ENCODE measurements around the gene VAPA.
A peak's percentile ranks its signal among the peaks of the same experiment; 100 is the strongest.

The VAPA gene

DNA sequence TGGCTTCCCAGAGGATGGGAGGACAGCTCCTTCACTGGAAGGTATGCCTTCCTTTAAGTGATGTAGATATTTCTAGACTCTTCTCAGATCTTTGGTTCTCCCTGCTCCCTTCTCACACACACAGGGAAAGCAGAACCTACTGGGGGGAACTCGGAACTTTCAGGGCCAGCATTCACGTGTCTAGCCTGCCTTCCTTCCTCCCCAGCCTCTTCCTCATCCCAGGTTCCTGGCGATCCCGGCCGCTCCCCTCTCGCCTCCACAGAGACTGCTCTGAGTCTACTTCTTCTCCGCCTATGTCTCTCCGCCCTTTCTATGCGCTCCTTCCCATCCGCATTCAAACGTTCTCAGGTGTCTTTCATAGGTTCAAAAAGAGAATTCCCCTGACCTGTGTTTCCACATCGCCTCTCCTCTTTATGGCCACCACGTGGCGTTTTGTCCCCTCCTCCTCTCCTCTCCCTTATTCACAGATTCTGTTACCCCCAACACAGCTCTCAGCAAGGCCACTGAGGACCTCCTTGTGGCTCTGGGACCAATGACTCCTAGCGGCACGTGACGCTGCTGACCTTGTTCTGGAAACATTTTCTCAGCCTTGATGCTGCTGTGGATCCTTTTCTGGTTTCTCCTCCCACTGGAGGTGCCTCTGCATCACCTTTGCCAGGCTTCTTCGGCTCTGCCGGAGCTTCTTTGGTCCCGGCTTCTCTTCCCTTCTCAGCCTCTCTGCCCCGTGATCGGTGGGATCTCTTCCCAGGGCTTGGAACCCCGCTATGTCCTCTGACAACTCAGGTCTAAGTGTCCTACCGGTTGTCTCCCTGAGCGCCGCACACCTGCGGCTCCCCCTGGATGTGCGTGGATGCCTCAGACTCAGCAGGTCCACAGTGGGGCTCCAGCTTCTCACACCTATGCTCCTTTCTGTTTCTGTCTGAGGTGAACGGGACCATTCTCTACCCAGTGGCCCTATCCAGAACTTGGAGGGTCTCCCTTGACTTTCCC is 77.5 kb downstream of the VAPA start:
- no peaks in the 10 kb centered on the region for H3K36me3 ChIP-seq (ENCODE audit: control insufficient read depth in 2 of 2, insufficient read depth in 2 of 2, low read length in 2 of 2)
- H3K27me3 ChIP-seq (ENCODE audit: control insufficient read depth in 1 of 2, insufficient read depth in 2 of 2, low read length in 2 of 2) = no peaks in the 10 kb centered on the region
- H3K27ac ChIP-seq (ENCODE audit: low read length) = no peak overlapping the region
- H3K9ac ChIP-seq (ENCODE audit: low read length in 2 of 2) = no peak overlapping the region
- no peaks in the 10 kb centered on the region for H3K9me3 ChIP-seq (ENCODE audit: control insufficient read depth in 2 of 2, low read length in 2 of 2)
- H3K4me3 ChIP-seq (ENCODE audit: low read length in 2 of 2) = no peak overlapping the region
- H3K4me1 ChIP-seq (ENCODE audit: control insufficient read depth, insufficient read depth, low read length) = peaks cover 28% of the 10 kb centered on the region

- Histone ChIP-seq H3K9ac (ENCODE audit: low read length in 2 of 2) (no peak overlapping the region), H3K27me3 (ENCODE audit: control insufficient read depth in 1 of 2, insufficient read depth in 2 of 2, low read length in 2 of 2) (no peaks in the 10 kb centered on the region), H3K4me1 (ENCODE audit: control insufficient read depth, insufficient read depth, low read length) (peaks cover 28% of the 10 kb centered on the region), H3K36me3 (ENCODE audit: control insufficient read depth in 2 of 2, insufficient read depth in 2 of 2, low read length in 2 of 2) (no peaks in the 10 kb centered on the region), H3K9me3 (ENCODE audit: control insufficient read depth in 2 of 2, low read length in 2 of 2) (no peaks in the 10 kb centered on the region), H3K4me3 (ENCODE audit: low read length in 2 of 2) (no peak overlapping the region), H3K27ac (ENCODE audit: low read length) (peak overlapping the region; percentile 24)
Observed at GRCh38 chr18:9992300-9992972, 78.6 kb downstream of the VAPA start.

DNA sequence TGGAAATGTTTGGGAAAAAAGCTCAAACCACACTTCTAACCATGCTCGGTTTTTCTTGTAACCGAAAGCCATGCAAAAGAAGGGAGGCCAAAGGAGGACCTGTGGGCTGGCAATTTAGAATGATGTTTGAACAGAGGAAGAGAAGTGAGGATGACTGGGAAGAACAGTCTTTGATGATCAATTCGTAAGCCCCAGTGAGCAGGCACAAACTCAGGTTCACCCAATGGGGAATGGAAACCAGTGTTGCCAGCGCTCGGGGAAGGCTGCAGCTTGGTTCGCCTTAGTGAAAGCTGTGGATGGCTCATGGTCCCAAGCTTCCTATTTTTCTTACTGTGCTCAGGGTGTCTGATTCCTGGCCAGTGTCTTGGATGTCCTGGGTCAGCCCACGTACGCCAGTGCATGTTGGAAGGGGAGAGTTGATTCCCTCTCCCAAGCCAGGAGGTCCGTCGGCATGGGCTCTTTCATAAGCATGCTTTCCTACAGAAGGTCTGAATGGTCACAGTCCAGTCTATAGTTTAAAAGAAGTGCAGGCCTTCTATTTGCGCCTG is 79.2 kb downstream of the VAPA start:
- H3K9ac ChIP-seq (ENCODE audit: low read length in 2 of 2) = no peak overlapping the region
- H3K27me3 ChIP-seq (ENCODE audit: control insufficient read depth in 1 of 2, insufficient read depth in 2 of 2, low read length in 2 of 2) = no peaks in the 10 kb centered on the region
- peak overlapping the region; percentile 24 for H3K27ac ChIP-seq (ENCODE audit: low read length)

GRCh38 chr18:9993521-9994025 is 79.8 kb downstream of the VAPA start:
- H3K27ac ChIP-seq (ENCODE audit: low read length) = peak overlapping the region; percentile 24
- H3K9ac ChIP-seq (ENCODE audit: low read length in 2 of 2) = no peak overlapping the region
- H3K4me3 ChIP-seq (ENCODE audit: low read length in 2 of 2) = peak overlapping the region in 1 of 2 donors; percentile 44
- peaks cover 20% of the 10 kb centered on the region for H3K4me1 ChIP-seq (ENCODE audit: control insufficient read depth, insufficient read depth, low read length)
- no peaks in the 10 kb centered on the region for H3K27me3 ChIP-seq (ENCODE audit: control insufficient read depth in 1 of 2, insufficient read depth in 2 of 2, low read length in 2 of 2)
- H3K36me3 ChIP-seq (ENCODE audit: control insufficient read depth in 2 of 2, insufficient read depth in 2 of 2, low read length in 2 of 2) = no peaks in the 10 kb centered on the region
- H3K9me3 ChIP-seq (ENCODE audit: control insufficient read depth in 2 of 2, low read length in 2 of 2) = no peaks in the 10 kb centered on the region

More for the DNA sequence above, 79.2 kb downstream of the VAPA start:
- no peaks in the 10 kb centered on the region for H3K9me3 ChIP-seq (ENCODE audit: control insufficient read depth in 2 of 2, low read length in 2 of 2)
- H3K4me3 ChIP-seq (ENCODE audit: low read length in 2 of 2) = no peak overlapping the region
- H3K4me1 ChIP-seq (ENCODE audit: control insufficient read depth, insufficient read depth, low read length) = peaks cover 23% of the 10 kb centered on the region
- no peaks in the 10 kb centered on the region for H3K36me3 ChIP-seq (ENCODE audit: control insufficient read depth in 2 of 2, insufficient read depth in 2 of 2, low read length in 2 of 2)

DNA sequence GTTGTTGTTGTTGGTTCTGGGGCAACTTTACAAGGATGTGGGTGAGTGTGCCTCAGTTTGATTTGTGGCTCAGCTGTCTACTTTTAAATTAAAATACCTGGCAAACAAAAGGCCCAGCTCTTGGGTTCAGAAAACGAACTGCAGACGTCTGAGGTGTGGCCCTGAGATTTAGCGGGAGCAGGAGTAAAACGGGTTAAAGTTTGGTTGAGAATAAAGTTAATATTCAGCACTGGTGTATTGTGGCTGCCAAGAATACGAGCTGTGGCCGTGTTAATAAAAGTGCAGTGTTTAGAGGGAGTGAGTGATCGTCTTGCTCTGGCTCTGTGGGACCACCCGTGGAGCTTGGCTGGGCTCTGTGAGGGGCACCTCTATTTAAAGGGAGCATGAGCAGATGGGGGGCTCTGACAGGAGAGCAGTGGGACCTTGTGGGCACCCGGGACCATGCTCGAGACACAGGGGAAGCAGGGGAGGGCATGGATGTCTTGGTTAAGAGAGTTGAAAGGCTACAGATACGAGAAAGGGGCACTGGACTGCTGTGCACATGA is 80.3 kb downstream of the VAPA start:
- no peaks in the 10 kb centered on the region for H3K27me3 ChIP-seq (ENCODE audit: control insufficient read depth in 1 of 2, insufficient read depth in 2 of 2, low read length in 2 of 2)
- H3K4me3 ChIP-seq (ENCODE audit: low read length in 2 of 2) = peak overlapping the region in 1 of 2 donors; percentile 44
- no peaks in the 10 kb centered on the region for H3K9me3 ChIP-seq (ENCODE audit: control insufficient read depth in 2 of 2, low read length in 2 of 2)
- no peak overlapping the region for H3K27ac ChIP-seq (ENCODE audit: low read length)
- peaks cover 20% of the 10 kb centered on the region for H3K4me1 ChIP-seq (ENCODE audit: control insufficient read depth, insufficient read depth, low read length)
- no peaks in the 10 kb centered on the region for H3K36me3 ChIP-seq (ENCODE audit: control insufficient read depth in 2 of 2, insufficient read depth in 2 of 2, low read length in 2 of 2)
- H3K9ac ChIP-seq (ENCODE audit: low read length in 2 of 2) = peak overlapping the region in 1 of 2 donors; percentile 9

DNA sequence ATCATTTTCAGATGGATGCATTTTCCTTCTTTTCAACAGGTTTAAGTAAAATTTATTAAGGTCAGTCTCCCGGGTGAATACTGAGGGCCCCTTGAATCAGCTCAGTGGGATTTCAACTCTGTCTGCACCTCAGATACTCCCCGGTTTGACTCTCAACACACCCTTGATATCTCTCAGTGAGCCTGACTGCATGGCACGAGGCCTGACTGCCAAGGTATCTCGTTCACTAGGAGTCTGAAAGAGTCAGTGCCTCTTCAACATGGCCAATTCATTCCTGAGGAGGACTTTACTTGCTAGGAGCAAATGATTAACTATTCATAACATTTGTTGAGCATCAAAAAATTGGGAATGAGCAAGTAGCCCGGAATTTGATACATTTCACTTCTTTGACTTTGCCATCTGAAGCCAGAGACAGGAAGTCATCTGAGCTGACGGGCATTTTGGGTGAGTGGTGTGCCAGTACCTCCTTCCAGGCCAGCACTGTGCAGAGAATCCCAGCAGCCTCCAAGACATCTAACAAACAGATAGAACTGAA is 81.0 kb downstream of the VAPA start:
- peak overlapping the region in 1 of 2 donors; percentile 44 for H3K4me3 ChIP-seq (ENCODE audit: low read length in 2 of 2)
- H3K36me3 ChIP-seq (ENCODE audit: control insufficient read depth in 2 of 2, insufficient read depth in 2 of 2, low read length in 2 of 2) = no peaks in the 10 kb centered on the region
- no peaks in the 10 kb centered on the region for H3K9me3 ChIP-seq (ENCODE audit: control insufficient read depth in 2 of 2, low read length in 2 of 2)
- H3K27me3 ChIP-seq (ENCODE audit: control insufficient read depth in 1 of 2, insufficient read depth in 2 of 2, low read length in 2 of 2) = no peaks in the 10 kb centered on the region
- peaks cover 20% of the 10 kb centered on the region for H3K4me1 ChIP-seq (ENCODE audit: control insufficient read depth, insufficient read depth, low read length)
- H3K9ac ChIP-seq (ENCODE audit: low read length in 2 of 2) = no peak overlapping the region
- no peak overlapping the region for H3K27ac ChIP-seq (ENCODE audit: low read length)

- Histone ChIP-seq H3K9ac (ENCODE audit: low read length in 2 of 2) (no peak overlapping the region), H3K4me1 (ENCODE audit: control insufficient read depth, insufficient read depth, low read length) (peaks cover 18% of the 10 kb centered on the region)
Observed at GRCh38 chr18:9995631-9996030, 81.8 kb downstream of the VAPA start.

DNA sequence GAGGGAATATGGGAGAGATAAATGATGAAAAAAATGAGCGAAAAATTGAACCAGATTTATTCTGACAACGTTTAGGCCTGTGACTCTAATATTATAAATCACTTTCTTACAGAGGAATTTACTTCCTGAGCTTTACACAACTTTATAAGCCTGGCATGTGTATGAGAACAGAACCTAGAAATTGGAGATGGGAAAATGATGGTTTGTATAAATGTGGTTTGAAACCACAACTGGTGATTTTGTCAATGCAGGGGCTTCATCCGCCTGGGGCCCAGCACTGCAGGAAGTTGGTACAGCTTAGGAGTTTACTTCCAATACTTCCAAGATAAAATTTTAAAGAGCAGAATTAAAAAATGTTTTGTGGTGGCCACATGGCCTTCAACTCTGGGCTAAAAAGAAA is 82.3 kb downstream of the VAPA start:
- H3K4me1 ChIP-seq (ENCODE audit: control insufficient read depth, insufficient read depth, low read length) = peaks cover 18% of the 10 kb centered on the region
- H3K27ac ChIP-seq (ENCODE audit: low read length) = no peak overlapping the region
- no peak overlapping the region for H3K4me3 ChIP-seq (ENCODE audit: low read length in 2 of 2)
- H3K27me3 ChIP-seq (ENCODE audit: control insufficient read depth in 1 of 2, insufficient read depth in 2 of 2, low read length in 2 of 2) = no peaks in the 10 kb centered on the region
- no peaks in the 10 kb centered on the region for H3K9me3 ChIP-seq (ENCODE audit: control insufficient read depth in 2 of 2, low read length in 2 of 2)
- H3K9ac ChIP-seq (ENCODE audit: low read length in 2 of 2) = no peak overlapping the region
- H3K36me3 ChIP-seq (ENCODE audit: control insufficient read depth in 2 of 2, insufficient read depth in 2 of 2, low read length in 2 of 2) = no peaks in the 10 kb centered on the region

More at GRCh38 chr18:9995631-9996030, 81.8 kb downstream of the VAPA start:
- no peaks in the 10 kb centered on the region for H3K27me3 ChIP-seq (ENCODE audit: control insufficient read depth in 1 of 2, insufficient read depth in 2 of 2, low read length in 2 of 2)
- no peaks in the 10 kb centered on the region for H3K36me3 ChIP-seq (ENCODE audit: control insufficient read depth in 2 of 2, insufficient read depth in 2 of 2, low read length in 2 of 2)
- no peak overlapping the region for H3K4me3 ChIP-seq (ENCODE audit: low read length in 2 of 2)
- H3K27ac ChIP-seq (ENCODE audit: low read length) = no peak overlapping the region
- no peaks in the 10 kb centered on the region for H3K9me3 ChIP-seq (ENCODE audit: control insufficient read depth in 2 of 2, low read length in 2 of 2)

DNA sequence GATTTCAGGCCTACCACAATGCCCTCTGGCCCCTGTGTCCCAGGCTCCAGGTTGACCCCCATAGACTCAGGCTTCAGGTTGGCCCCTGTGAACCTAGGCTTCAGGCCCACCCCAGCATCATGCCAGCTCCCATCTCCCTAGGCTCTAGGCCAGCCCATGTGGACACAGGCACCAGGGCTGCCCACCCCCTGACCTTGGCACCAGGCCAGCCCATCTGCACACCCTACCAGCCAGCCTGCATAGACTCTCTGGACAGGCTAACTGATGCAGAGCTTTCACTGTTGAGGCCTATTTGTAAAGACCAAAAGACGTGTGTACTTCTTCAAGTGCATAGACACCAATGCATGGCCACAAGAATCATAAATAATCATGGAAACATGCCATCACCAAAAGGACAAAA is 83.9 kb downstream of the VAPA start:
- Histone ChIP-seq H3K27me3 (ENCODE audit: control insufficient read depth in 1 of 2, insufficient read depth in 2 of 2, low read length in 2 of 2) (no peaks in the 10 kb centered on the region), H3K9ac (ENCODE audit: low read length in 2 of 2) (no peak overlapping the region), H3K4me3 (ENCODE audit: low read length in 2 of 2) (no peak overlapping the region), H3K36me3 (ENCODE audit: control insufficient read depth in 2 of 2, insufficient read depth in 2 of 2, low read length in 2 of 2) (no peaks in the 10 kb centered on the region), H3K27ac (ENCODE audit: low read length) (no peak overlapping the region), H3K4me1 (ENCODE audit: control insufficient read depth, insufficient read depth, low read length) (peaks cover 17% of the 10 kb centered on the region), H3K9me3 (ENCODE audit: control insufficient read depth in 2 of 2, low read length in 2 of 2) (no peaks in the 10 kb centered on the region)

GRCh38 chr18:9998330-9998729 is 84.5 kb downstream of the VAPA start:
- Histone ChIP-seq H3K9ac (ENCODE audit: low read length in 2 of 2) (no peak overlapping the region), H3K36me3 (ENCODE audit: control insufficient read depth in 2 of 2, insufficient read depth in 2 of 2, low read length in 2 of 2) (no peaks in the 10 kb centered on the region), H3K4me3 (ENCODE audit: low read length in 2 of 2) (no peak overlapping the region), H3K9me3 (ENCODE audit: control insufficient read depth in 2 of 2, low read length in 2 of 2) (no peaks in the 10 kb centered on the region), H3K4me1 (ENCODE audit: control insufficient read depth, insufficient read depth, low read length) (peaks cover 11% of the 10 kb centered on the region), H3K27ac (ENCODE audit: low read length) (no peak overlapping the region), H3K27me3 (ENCODE audit: control insufficient read depth in 1 of 2, insufficient read depth in 2 of 2, low read length in 2 of 2) (no peaks in the 10 kb centered on the region)

All from stomach smooth muscle (tissue), 2 donors.